ENCODE measurements around the gene FUT7. TPM values are rescaled to one million over a fixed set of nuclear protein-coding genes. Genes with fewer than 3 reads are reported as not detected.

Gene FUT7
- total and polyA plus RNA-seq, 2 of the 8 experiments (the other 6 are each of a cell fraction or from before 2014, with no cell fraction given), result not detected

GRCh38 chr9:136983656-136984314 lies 48.1 kb downstream of the FUT7 start (continued):
- no peak for TF ChIP-seq NANOG (IDR thresholded peaks at IDR 0.05; ENCODE audit: insufficient read depth, low read depth, low read length, poor library complexity, severe bottlenecking)
- no peak for TF ChIP-seq PHF8 (conservative IDR thresholded peaks at IDR 0.05; ENCODE audit: low read depth, low read length)
- TF ChIP-seq HDAC2 (IDR thresholded peaks at IDR 0.05; ENCODE audit: borderline replicate concordance in 1 of 2, low read depth in 2 of 2, low read length in 2 of 2), result no peak
